Measurements from ENCODE around the gene SLC43A2.
A peak's percentile ranks its signal among the peaks of the same experiment; 100 is the strongest.
"Not testable (repeated sequence)": the region's sequence is repeated elsewhere in the genome, so short reads cannot be mapped to it uniquely, and the experiment has no call there.

The SLC43A2 gene

GRCh38 chr17:1588821-1589585 lies 39.6 kb downstream of the SLC43A2 start:
- DNase-seq: no peak

GRCh38 chr17:1584167-1584566 lies 44.5 kb downstream of the SLC43A2 start:
- no peak for DNase-seq

- no peak for DNase-seq
Measured at GRCh38 chr17:1583556-1583955, 45.1 kb downstream of the SLC43A2 start.

GRCh38 chr17:1582374-1582773 lies 46.3 kb downstream of the SLC43A2 start:
- DNase-seq: no peak

- no peak for DNase-seq
Measured at GRCh38 chr17:1580979-1581676, 47.5 kb downstream of the SLC43A2 start.

- DNase-seq: no peak
Measured at GRCh38 chr17:1578029-1578428, 50.6 kb downstream of the SLC43A2 start.

- DNase-seq: no peak
Measured at GRCh38 chr17:1577583-1578013, 51.0 kb downstream of the SLC43A2 start.

GRCh38 chr17:1577182-1577581 lies 51.5 kb downstream of the SLC43A2 start:
- no peak for DNase-seq

- DNase-seq: no peak
Measured at GRCh38 chr17:1576500-1576899, 52.1 kb downstream of the SLC43A2 start.

GRCh38 chr17:1574697-1575471 lies 53.8 kb downstream of the SLC43A2 start:
- DNase-seq: peak; percentile 39

GRCh38 chr17:1573932-1574696 lies 54.5 kb downstream of the SLC43A2 start:
- peak; percentile 54 for DNase-seq

- DNase-seq: not testable (repeated sequence)
Measured at GRCh38 chr17:1572646-1573045, 56.0 kb downstream of the SLC43A2 start.

GRCh38 chr17:1571341-1571704 lies 57.3 kb downstream of the SLC43A2 start:
- DNase-seq: no peak

- no peak for DNase-seq
Measured at GRCh38 chr17:1568950-1569810, 59.5 kb downstream of the SLC43A2 start.

- DNase-seq: no peak
Measured at GRCh38 chr17:1566505-1567199, 62.0 kb downstream of the SLC43A2 start.

- no peak for DNase-seq
Measured at GRCh38 chr17:1565877-1566276, 62.8 kb downstream of the SLC43A2 start.

GRCh38 chr17:1563786-1564613 lies 64.6 kb downstream of the SLC43A2 start:
- no peak for DNase-seq

- DNase-seq: not testable (repeated sequence)
Measured at GRCh38 chr17:1563471-1563785, 65.2 kb downstream of the SLC43A2 start.

GRCh38 chr17:1562176-1562643 lies 66.4 kb downstream of the SLC43A2 start:
- DNase-seq: no peak
